LNCaP clone FGC (cell line): ENCODE measurements around the gene CCND1.
A peak's percentile ranks its signal among the peaks of the same experiment; 100 is the strongest.

Experiments
- DNase-seq: peaks from one replicate; pipeline ENCODE4 v3.0.0-alpha.2; 2011; ENCODE audit warnings: low read depth
- H3K4me3 ChIP-seq: 2 replicates; pipeline ENCODE4 v1.5.1; 2011; ENCODE audit warnings: mild to moderate bottlenecking, low read depth, low read length, control low read depth
- CTCF ChIP-seq: IDR thresholded peaks from 2 replicates; pipeline ENCODE4 v1.5.1; 2012; ENCODE audit warnings: mild to moderate bottlenecking; ENCODE audit not compliant: control insufficient read depth, insufficient read depth; ENCODE audit errors: extremely low read depth

The CCND1 gene

GRCh38 chr11:69644962-69645675 is 4.2 kb downstream of the CCND1 start:
- TF ChIP-seq CTCF, result peak; percentile 10; the same call in 1 of the 2 replicates
- H3K4me3 ChIP-seq, result no peak overlapping the region

GRCh38 chr11:69645801-69646492 is 5.0 kb downstream of the CCND1 start:
- no peak for DNase-seq
- TF ChIP-seq CTCF, result no peak

More at GRCh38 chr11:69644962-69645675, 4.2 kb downstream of the CCND1 start:
- no peak for DNase-seq

GRCh38 chr11:69646493-69647389 is 5.8 kb downstream of the CCND1 start:
- no peak for DNase-seq
- TF ChIP-seq CTCF, result no peak
- no peak overlapping the region for H3K4me3 ChIP-seq

More at GRCh38 chr11:69645801-69646492, 5.0 kb downstream of the CCND1 start:
- H3K4me3 ChIP-seq, result no peak overlapping the region

- no peak for TF ChIP-seq CTCF
- no peak overlapping the region for H3K4me3 ChIP-seq
- DNase-seq, result no peak
Observed at GRCh38 chr11:69647390-69647748, 6.4 kb downstream of the CCND1 start.

- no peak overlapping the region for H3K4me3 ChIP-seq
- DNase-seq, result no peak
- TF ChIP-seq CTCF, result no peak
Observed at GRCh38 chr11:69647761-69648497, 7.0 kb downstream of the CCND1 start.
